Measurements from ENCODE around the gene LDLRAD2.

- TF ChIP-seq, protein P1, sequence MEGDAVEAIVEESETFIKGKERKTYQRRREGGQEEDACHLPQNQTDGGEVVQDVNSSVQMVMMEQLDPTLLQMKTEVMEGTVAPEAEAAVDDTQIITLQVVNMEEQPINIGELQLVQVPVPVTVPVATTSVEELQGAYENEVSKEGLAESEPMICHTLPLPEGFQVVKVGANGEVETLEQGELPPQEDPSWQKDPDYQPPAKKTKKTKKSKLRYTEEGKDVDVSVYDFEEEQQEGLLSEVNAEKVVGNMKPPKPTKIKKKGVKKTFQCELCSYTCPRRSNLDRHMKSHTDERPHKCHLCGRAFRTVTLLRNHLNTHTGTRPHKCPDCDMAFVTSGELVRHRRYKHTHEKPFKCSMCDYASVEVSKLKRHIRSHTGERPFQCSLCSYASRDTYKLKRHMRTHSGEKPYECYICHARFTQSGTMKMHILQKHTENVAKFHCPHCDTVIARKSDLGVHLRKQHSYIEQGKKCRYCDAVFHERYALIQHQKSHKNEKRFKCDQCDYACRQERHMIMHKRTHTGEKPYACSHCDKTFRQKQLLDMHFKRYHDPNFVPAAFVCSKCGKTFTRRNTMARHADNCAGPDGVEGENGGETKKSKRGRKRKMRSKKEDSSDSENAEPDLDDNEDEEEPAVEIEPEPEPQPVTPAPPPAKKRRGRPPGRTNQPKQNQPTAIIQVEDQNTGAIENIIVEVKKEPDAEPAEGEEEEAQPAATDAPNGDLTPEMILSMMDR (IDR thresholded peaks at IDR 0.05): no peak
- no peak for TF ChIP-seq POLR2A (IDR thresholded peaks at IDR 0.05)
Observed at GRCh38 chr1:21870611-21871010, 58.5 kb downstream of the LDLRAD2 start.

All from Peyer's patch (tissue), 4 donors.